SK-N-SH (cell line): ENCODE results near the gene ACOT7.

Source experiments
- EZH2phosphoT487 ChIP-seq: fragments of 200-600 bp; sonication (generic); IDR thresholded peaks from 2 replicates; pipeline ENCODE4 v1.6.1; 2017; ENCODE audit warnings: low read depth, mixed run types, mild to moderate bottlenecking, antibody characterized with exemption, moderate library complexity, borderline replicate concordance
- FOSL2 ChIP-seq: IDR thresholded peaks from 2 replicates; pipeline ENCODE4 v1.4.0; 2012; ENCODE audit warnings: low read depth, mild to moderate bottlenecking, moderate library complexity, borderline replicate concordance
- JUND ChIP-seq: IDR thresholded peaks from 2 replicates; pipeline ENCODE4 v1.4.0; 2012
- MAX ChIP-seq: IDR thresholded peaks from 2 replicates; pipeline ENCODE4 v1.4.0; 2012; ENCODE audit warnings: low read depth
- POLR2AphosphoS5 ChIP-seq: IDR thresholded peaks from 2 replicates; pipeline ENCODE4 v1.6.1; 2012; ENCODE audit warnings: low read depth, low read length
- RAD21 ChIP-seq: IDR thresholded peaks from 2 replicates; pipeline ENCODE4 v1.6.1; 2012; ENCODE audit warnings: mild to moderate bottlenecking, low read length
- REST ChIP-seq: IDR thresholded peaks from 2 replicates; pipeline ENCODE4 v1.6.1; 2012; ENCODE audit warnings: mild to moderate bottlenecking, low read depth, low read length, moderate library complexity
- RFX5 ChIP-seq: IDR thresholded peaks from 2 replicates; pipeline ENCODE4 v1.6.1; 2012; ENCODE audit warnings: mild to moderate bottlenecking, improper control_type of control experiment, low read length
- TAF1 ChIP-seq: IDR thresholded peaks from 2 replicates; pipeline ENCODE4 v1.6.1; 2012; ENCODE audit warnings: low read depth, mild to moderate bottlenecking, low read length, moderate library complexity, borderline replicate concordance
- TCF12 ChIP-seq: IDR thresholded peaks from 2 replicates; pipeline ENCODE4 v1.4.0; 2012
- YY1 ChIP-seq: IDR thresholded peaks from 2 replicates; pipeline ENCODE4 v1.4.0; 2012; ENCODE audit warnings: low read depth, mild to moderate bottlenecking
- TF ChIP-seq, protein P1 (sequence below): fragments of 200-600 bp; sonication (generic); IDR thresholded peaks from 2 replicates; pipeline ENCODE4 v1.6.1; 2017; ENCODE audit warnings: antibody characterized with exemption, mild to moderate bottlenecking, moderate library complexity
- TF ChIP-seq, protein P2 (sequence below): IDR thresholded peaks from 2 replicates; pipeline ENCODE4 v1.4.0; 2012; ENCODE audit warnings: low read depth, borderline replicate concordance

GRCh38 chr1:6261615-6261995, 132.0 kb downstream of the ACOT7 start:
- no peak for TF ChIP-seq FOSL2
- TF ChIP-seq, protein P1, sequence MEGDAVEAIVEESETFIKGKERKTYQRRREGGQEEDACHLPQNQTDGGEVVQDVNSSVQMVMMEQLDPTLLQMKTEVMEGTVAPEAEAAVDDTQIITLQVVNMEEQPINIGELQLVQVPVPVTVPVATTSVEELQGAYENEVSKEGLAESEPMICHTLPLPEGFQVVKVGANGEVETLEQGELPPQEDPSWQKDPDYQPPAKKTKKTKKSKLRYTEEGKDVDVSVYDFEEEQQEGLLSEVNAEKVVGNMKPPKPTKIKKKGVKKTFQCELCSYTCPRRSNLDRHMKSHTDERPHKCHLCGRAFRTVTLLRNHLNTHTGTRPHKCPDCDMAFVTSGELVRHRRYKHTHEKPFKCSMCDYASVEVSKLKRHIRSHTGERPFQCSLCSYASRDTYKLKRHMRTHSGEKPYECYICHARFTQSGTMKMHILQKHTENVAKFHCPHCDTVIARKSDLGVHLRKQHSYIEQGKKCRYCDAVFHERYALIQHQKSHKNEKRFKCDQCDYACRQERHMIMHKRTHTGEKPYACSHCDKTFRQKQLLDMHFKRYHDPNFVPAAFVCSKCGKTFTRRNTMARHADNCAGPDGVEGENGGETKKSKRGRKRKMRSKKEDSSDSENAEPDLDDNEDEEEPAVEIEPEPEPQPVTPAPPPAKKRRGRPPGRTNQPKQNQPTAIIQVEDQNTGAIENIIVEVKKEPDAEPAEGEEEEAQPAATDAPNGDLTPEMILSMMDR, result no peak
- TF ChIP-seq, protein P2, sequence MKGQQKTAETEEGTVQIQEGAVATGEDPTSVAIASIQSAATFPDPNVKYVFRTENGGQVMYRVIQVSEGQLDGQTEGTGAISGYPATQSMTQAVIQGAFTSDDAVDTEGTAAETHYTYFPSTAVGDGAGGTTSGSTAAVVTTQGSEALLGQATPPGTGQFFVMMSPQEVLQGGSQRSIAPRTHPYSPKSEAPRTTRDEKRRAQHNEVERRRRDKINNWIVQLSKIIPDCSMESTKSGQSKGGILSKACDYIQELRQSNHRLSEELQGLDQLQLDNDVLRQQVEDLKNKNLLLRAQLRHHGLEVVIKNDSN, result no peak
- TF ChIP-seq TCF12, result no peak
- TF ChIP-seq RAD21, result no peak
- no peak for TF ChIP-seq REST
- TF ChIP-seq POLR2AphosphoS5, result no peak
- no peak for TF ChIP-seq MAX
- TF ChIP-seq RFX5, result no peak
- TF ChIP-seq YY1, result no peak
- no peak for TF ChIP-seq JUND
- TF ChIP-seq EZH2phosphoT487, result no peak
- no peak for TF ChIP-seq TAF1
